NCI-H2081 (cell line): ENCODE results near the gene CD2BP2.
"Not testable (repeated sequence)": the region's sequence is repeated elsewhere in the genome, so short reads cannot be mapped to it uniquely, and the experiment has no call there.

ENCODE experiments used
- DNase-seq, 2 experiments: peaks; one replicate each; lab custom pipeline; 2025; lab: John Stamatoyannopoulos, UW

The CD2BP2 gene

GRCh38 chr16:30358990-30359870 lies 4.1 kb upstream of the CD2BP2 start:
- DNase-seq, result no peak

GRCh38 chr16:30358577-30358936 lies 3.4 kb upstream of the CD2BP2 start:
- no peak for DNase-seq

DNA sequence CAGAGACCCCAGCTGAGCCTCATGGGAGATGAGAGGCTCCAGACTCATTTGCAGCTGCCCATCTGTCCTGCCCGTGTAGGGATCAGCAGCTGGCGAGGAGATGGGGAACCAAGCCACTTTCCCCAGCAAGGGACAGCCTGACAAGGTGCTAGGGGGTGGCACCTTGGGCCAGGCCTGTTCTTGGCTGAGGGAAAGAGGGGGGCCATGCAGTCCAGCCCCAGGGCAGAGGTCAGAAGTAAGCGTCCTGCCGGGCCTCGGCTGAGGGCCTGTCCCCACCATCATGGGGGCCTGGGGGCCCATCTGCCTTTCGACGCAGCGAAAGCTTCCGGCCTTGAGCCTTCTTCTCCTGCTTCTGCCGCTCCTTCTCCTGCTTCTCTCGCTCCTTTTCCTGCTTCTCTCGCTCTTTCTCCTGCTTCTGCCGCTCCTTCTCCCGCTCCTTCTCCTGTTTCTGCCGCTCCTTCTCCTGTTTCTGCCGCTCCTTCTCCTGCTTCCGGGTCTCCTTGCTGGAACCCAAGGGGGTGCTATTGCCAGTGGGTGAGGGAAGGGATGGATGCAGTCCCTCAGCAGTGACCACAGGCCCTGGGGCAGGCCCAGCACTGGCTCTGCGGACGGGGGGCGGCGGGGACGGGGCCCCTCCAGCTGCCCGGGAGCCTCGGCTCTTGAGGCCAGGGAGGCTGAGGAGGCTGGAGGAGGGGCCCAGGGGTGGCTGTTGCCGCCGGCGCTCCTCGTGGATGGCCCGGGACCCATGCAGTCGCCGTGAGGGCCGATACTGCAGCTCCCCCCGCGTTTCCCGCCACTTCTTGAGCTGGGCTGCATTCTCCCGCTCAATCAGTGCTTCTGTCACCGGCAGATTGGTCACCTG lies 2.8 kb upstream of the CD2BP2 start:
- no peak for DNase-seq

DNA sequence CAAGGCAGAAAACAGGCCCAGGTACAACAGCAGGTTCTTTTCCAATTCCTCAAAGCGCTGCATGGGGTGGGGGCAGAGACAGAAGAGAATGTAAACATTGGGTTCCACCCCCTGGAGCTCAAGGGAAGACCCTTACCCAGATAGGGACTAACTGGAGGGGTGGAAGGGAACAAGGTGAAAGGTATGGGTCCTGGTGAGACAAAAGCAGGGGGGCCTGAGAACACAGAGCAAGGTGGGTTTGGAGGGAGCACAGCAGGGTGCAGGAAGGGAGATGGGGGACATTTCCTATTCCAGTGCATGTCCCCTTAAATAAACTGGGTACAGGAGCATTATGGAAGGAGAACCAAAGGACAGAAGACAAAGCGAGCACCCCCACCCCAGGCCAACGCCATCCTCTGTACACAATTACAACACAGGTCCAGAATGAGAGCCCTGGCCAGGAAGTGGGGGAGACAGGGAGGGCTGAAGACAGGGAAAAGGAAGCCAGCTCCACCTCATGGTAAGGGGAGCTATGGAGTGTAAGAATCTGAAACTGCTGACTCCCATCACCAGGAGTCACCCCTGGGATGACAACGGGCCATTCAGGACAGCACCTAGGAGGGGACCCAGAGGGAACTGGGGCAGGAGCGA lies 2.1 kb upstream of the CD2BP2 start:
- DNase-seq, result no peak

DNA sequence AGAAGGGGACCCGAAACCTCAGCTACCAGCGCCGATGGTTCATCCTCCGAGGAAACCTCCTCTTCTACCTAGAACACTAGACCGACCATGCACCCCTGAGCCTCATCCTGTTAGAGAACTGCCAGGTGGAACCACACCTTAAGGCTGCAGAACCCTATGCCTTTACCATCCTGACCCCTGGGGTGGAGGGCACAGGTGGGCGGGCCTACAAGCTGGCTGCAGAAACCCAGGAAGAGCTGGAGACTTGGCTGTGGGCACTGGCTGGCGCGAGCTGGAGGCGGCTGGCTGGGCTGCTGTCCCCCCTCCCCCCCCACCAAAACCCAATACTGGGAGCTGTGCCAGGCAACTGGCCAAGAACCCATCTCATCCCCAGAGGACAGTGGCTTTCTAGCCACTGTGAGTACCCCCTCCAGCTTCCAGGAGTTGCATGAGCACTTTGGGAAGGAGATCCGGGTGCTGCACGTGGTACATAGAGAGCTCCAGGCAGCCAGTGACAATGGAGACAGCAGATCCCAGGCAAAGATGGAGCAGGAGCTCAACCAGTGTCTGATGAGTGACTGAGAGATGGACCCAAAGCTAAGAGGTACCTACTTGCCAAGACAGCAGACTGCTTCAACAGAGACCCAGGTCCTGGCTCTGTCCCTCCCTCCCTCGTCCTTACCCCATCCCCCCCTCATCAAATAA lies 1.4 kb upstream of the CD2BP2 start:
- DNase-seq, result no peak

- no peak for DNase-seq
These were observed 823 bp upstream of the CD2BP2 start for GRCh38 chr16:30355954-30356308.

DNA sequence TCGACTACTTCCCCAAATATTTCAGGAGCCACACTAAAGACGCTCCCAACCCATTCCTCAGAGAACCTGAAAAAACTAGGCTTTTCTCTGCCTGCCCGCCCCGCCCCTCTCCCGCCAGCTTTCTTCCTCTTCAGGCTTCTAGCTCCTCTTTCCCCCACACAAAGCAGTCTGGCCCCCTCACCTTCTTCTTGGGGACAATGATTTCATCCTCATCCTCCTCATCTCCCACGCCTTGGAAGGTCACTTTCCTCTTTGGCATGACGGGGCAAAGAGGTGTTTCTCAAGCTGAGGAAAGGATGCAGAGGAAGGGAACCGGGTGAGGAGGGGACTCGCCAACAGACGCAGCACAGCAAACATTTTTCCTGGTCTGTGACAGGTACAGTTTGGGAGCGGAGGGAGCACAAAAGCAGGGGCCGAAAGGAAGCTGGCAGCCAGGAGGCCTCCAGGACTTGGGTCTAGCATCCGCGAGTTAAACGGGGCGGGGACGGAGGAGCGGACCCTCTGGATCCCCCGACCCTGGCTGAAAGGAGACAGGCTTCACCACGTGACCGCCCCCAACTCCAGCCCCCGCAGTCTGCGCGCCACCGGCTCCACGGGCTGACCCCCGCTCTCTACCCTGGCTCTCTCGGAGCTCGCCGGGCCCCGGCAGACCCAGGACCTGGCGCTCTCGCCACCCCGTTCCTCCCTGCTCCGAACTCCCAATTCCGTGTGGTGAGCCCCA lies 525 bp downstream of the CD2BP2 start:
- no peak for DNase-seq

DNA sequence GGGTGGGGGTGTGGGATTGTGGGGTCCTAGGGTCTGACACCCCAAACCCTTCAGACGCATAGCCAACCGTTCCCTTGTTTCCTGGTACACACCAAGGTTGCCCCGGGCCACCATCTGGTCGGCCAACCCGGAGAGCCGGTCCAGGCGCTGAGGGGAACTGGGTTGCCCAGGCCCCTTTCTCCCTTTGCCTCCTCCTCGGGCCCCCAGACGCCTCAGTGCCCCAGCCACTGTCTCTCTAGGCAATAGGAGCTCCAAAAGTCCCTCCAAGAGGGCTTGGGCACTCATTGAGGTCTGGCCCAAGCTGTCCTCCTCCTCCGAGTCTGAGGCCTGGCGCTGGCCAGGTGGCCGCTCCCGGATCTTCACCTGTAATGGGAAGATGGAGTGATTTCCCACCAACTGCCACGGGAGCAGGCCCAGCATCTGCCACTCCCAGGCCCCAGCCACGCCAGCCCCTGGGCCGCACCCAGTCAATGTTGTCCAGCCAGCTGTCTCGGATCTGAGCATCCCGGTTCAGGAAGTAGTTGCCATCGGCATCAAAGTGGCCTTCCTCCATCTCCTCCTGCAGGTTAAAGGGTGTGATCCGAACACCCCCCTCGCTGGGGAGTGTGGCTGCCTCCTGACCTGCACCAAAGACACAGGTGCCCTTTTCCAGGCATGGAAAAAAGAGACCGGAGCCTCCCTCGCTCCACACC lies 1.5 kb downstream of the CD2BP2 start:
- DNase-seq, result no peak

DNA sequence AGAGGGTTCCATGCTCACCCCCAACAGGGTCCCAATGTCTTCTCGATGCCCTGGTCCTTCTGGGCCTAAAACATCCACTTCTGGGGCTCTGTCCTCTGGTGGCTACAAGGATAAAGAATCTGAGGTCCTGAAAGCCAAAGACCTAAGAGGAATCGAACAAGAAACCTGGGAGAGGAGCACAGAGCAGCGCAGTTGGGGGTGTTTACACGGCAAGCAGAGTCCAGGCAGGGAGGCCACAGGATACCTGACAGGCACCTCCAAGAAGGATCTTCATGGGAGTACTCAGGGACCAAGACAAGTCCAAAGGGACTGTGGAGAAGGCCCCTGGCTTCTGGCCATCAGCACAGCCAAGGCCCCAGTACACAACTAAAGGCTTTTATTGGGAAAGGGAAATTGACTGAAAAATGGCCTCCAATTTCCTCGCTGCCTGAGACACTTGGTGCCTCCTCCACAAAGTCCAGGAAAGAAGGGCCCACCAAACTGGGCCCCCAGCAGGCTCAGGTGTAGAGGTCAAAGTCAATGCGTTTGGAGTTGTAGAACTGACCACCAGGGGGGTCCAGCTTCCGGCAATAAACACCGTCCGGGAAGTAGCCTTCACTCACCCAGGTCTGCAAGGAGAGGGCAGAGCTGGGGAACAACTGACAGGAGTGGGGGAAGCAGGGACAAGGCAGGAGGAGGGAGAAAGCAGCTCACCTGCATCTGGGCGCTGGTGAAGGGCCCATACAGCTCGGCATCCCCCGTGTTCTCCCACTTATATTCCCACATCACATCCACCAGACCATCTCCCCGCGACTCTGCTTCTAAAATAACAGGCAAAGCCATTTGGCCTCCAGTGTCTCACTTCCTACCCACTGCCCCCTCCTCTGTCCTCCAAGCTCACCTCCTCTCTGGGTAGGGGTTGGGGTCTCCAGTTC lies 2.4 kb downstream of the CD2BP2 start:
- no peak for DNase-seq

- DNase-seq, result no peak
These were observed 3.3 kb downstream of the CD2BP2 start for GRCh38 chr16:30351586-30352419.

DNA sequence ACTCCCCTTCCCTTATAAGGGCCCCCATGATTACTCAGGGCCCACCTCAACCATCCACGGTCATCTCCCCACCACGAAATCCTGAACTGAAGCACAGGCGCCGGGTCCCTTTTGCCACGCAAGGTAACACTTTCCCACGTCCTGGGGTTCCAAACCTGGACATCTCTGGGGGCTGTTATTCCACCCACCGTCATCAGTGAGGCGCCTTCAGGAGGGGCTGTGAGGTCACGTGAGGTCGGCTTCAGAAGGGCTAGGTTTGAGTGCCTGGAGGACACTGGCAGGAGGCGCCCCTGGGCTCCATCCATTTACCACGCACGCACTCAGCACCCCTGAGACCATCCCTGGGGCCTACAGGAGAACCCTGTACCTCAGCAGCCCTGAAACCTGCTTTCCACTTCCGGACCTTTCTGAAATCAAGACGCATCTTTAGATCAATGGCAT lies 4.1 kb downstream of the CD2BP2 start:
- DNase-seq, result no peak

GRCh38 chr16:30350134-30350871 lies 4.8 kb downstream of the CD2BP2 start:
- DNase-seq, result no peak

GRCh38 chr16:30349675-30350074 lies 5.4 kb downstream of the CD2BP2 start:
- DNase-seq, result no peak

DNA sequence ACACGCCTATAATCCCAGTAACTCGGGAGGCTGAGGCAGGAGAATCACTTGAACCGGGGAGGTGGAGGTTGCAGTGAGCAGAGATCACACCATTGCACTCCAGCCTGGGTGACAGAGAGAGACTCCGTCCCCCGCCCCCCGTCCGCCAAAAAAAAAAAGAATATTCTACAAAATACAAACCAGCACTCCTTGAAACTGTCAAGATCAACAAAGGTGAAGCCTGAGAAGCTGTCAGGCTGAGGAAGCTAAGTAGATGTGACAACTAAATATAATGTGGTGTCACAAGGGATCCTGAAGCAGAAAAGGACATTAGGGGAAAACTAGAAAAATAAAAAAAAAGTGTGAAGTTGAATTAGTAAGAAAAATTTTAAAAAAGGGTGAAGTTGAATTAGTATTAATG lies 6.2 kb downstream of the CD2BP2 start:
- DNase-seq, result no peak

DNA sequence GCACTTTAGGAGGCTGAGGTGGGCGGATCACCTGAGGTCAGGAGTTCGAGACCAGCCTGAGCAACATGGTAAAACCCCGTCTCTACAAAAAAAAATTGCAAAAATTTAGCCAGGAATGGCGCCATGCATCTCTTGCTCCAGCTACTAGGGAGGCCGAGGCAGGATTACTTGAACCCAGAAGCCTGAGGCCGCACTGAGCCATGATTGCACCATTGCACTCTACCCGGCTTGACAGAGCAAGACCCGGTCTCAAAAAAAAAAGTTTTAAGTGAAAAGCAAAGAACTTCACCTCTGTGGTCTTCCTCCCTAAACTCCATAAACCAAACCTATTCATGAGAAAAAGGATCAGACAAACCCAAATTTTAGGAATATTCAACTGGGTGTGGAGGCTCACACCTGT lies 7.0 kb downstream of the CD2BP2 start:
- no peak for DNase-seq

DNA sequence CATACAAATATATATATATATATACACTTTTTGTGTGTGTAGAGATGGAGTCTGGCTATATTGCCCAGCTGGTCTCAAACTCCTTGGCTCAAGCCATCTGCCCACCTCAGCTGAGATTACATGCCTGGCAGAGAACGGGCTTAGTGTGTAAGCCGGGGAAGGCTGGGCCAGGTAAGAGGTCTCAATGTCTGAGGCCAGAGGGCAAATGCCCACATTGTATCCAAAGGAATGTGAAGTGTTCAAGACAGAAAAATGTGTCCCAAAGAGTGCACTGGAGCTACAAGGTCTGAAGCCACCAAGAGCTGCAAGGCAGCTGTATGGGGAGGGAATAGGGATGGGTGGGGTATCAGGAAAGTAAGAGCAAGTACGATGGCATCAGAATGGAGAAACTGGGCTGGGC lies 8.8 kb downstream of the CD2BP2 start:
- DNase-seq, result no peak

DNA sequence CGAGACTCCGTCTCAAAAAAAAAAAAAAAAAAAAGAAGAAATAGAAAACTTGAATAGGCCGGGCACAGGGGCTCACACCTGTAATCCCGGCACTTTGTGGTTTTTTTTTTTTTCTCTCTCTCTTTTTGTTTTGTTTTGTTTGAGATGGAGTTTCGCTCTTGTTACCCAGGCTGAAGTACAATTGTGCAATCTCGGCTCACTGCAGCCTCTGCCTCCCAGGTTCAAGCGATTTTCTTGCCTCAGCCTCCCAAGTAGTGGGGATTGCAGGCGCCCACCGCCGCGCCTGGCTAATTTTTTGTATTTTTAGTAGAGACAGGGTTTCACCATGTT lies 11.7 kb downstream of the CD2BP2 start:
- not testable (repeated sequence) for DNase-seq

GRCh38 chr16:30342751-30343490 lies 12.2 kb downstream of the CD2BP2 start:
- no peak for DNase-seq
